ENCODE measurements around the gene RNASE1. TPM values are rescaled to one million over a fixed set of nuclear protein-coding genes. Genes with fewer than 3 reads are reported as not detected.

RNASE1 gene
- total and polyA plus RNA-seq, 2 donors (not counting 1 experiment from before 2014, with no cell fraction given) = 0.25 to 0.81 TPM

DNA sequence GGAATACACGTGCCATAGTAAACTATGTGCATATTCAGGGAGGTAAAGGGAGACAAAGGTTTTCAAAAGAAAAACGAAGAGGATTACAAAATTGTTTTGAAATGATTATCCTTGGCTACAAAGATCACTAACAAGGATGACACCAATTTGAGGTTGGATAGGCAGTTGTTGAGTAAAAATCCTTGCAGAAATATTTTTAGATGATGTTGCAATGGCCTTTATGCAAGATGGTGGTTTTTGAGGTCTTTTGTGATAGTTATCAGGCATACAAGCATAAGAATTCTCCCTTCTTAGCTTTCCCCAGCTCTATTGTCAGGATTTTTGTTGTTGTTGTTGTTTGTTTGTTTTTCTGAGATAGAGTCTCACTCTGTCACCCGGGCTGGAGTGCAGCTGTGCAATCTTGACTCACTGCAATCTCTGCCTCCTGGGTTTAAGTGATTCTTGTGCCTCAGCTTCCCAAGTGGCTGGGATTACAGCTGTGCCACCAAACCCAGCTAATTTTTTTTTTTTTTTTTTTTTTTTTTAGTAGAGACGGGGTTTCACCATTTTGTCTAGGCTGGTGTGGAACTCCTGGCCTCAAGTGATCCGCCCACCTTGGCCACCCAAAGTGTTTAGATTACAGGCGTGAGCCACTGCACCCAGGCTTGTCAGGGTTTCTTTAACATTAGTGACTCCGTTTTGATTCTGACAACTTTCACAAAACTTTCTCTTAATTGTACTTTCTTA is 7.8 kb downstream of the RNASE1 start:
- Mint-ChIP-seq H3K27ac (no peak overlapping the region), H3K4me1 (peaks cover 32% of the 10 kb centered on the region), H3K4me3 (no peak overlapping the region), H3K27me3 (no peaks in the 10 kb centered on the region), H3K9me3 (ENCODE audit: insufficient read depth) (no peaks in the 10 kb centered on the region)
- intact Hi-C loops (cut with micrococcal nuclease) = no loop called here
- no peaks in the 10 kb centered on the region for H4K20me1 ChIP-seq (ENCODE audit: control insufficient read depth, insufficient read depth, low read length, poor library complexity, severe bottlenecking)
- 92% methylated on average over 4 of the region's 7 CpGs for WGBS (ENCODE audit: insufficient coverage)
- DNase-seq (no peak), ATAC-seq (ENCODE audit: low read depth) (no peak)
- no peak overlapping the region for H2AFZ ChIP-seq (ENCODE audit: insufficient read depth, low read depth, low read length, poor library complexity, severe bottlenecking)
- peaks cover 27 to 29% of the 10 kb centered on the region in 2 donors for H3K4me1 ChIP-seq (ENCODE audit: control insufficient read depth in 2 of 2, insufficient read depth in 2 of 2, low read length in 2 of 2)
- no peak overlapping the region for H3K27ac ChIP-seq (ENCODE audit: low read length in 2 of 2)
- ChIA-PET POLR2A (no interaction called here), CTCF (interaction anchor here (1.0 kb wide), 1 partner anchor 14 kb away, joined by 3 read pairs; the partner anchor contains the start of gene RNASE6)
- H3K79me2 ChIP-seq (ENCODE audit: control insufficient read depth, insufficient read depth, low read length) = peaks cover 37% of the 10 kb centered on the region
- H3K9ac ChIP-seq (ENCODE audit: low read length) = no peak overlapping the region
- H3K4me3 ChIP-seq (ENCODE audit: control extremely low read depth in 1 of 5, extremely low read depth in 1 of 5, insufficient read depth in 1 of 5, low read depth in 2 of 5, low read length in 4 of 5) = no peak overlapping the region
- H3K27me3 ChIP-seq (replicated peaks in 1 of 4; ENCODE audit: control extremely low read depth in 1 of 4, control insufficient read depth in 3 of 4, insufficient read depth in 4 of 4, low read length in 3 of 4) = no peaks in the 10 kb centered on the region
- H3K9me3 ChIP-seq (ENCODE audit: control extremely low read depth in 1 of 3, control insufficient read depth in 2 of 3, insufficient read depth in 1 of 3, low read length in 2 of 3) = no peaks in the 10 kb centered on the region
- H3K4me2 ChIP-seq (replicated peaks; ENCODE audit: low read depth, low read length, poor library complexity, severe bottlenecking) = no peak overlapping the region
- H3K36me3 ChIP-seq (replicated peaks in 1 of 2; ENCODE audit: control extremely low read depth in 1 of 2, control insufficient read depth in 1 of 2, extremely low read depth in 1 of 2, insufficient read depth in 2 of 2, low read length in 1 of 2) = no peaks in the 10 kb centered on the region
- TF ChIP-seq, protein P1, sequence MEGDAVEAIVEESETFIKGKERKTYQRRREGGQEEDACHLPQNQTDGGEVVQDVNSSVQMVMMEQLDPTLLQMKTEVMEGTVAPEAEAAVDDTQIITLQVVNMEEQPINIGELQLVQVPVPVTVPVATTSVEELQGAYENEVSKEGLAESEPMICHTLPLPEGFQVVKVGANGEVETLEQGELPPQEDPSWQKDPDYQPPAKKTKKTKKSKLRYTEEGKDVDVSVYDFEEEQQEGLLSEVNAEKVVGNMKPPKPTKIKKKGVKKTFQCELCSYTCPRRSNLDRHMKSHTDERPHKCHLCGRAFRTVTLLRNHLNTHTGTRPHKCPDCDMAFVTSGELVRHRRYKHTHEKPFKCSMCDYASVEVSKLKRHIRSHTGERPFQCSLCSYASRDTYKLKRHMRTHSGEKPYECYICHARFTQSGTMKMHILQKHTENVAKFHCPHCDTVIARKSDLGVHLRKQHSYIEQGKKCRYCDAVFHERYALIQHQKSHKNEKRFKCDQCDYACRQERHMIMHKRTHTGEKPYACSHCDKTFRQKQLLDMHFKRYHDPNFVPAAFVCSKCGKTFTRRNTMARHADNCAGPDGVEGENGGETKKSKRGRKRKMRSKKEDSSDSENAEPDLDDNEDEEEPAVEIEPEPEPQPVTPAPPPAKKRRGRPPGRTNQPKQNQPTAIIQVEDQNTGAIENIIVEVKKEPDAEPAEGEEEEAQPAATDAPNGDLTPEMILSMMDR (IDR thresholded peaks at IDR 0.05) = no peak
- no peak for TF ChIP-seq EZH2 (IDR thresholded peaks at IDR 0.05; ENCODE audit: borderline replicate concordance, insufficient read depth, low read depth, low read length, poor library complexity, severe bottlenecking)

- WGBS (ENCODE audit: insufficient coverage) = no CpG with 5 or more reads among the region's 4 CpGs
- H3K9me3 Mint-ChIP-seq (ENCODE audit: insufficient read depth) = no peaks in the 10 kb centered on the region
- H3K27me3 Mint-ChIP-seq = no peaks in the 10 kb centered on the region
- intact Hi-C loops (cut with micrococcal nuclease) = no loop called here
- Histone ChIP-seq H3K36me3 (replicated peaks in 1 of 2; ENCODE audit: control extremely low read depth in 1 of 2, control insufficient read depth in 1 of 2, extremely low read depth in 1 of 2, insufficient read depth in 2 of 2, low read length in 1 of 2) (no peaks in the 10 kb centered on the region), H3K27ac (ENCODE audit: low read length in 2 of 2) (no peak overlapping the region), H3K4me1 (ENCODE audit: control insufficient read depth in 2 of 2, insufficient read depth in 2 of 2, low read length in 2 of 2) (peaks cover 5 to 9% of the 10 kb centered on the region in 2 donors), H3K27me3 (replicated peaks in 1 of 4; ENCODE audit: control extremely low read depth in 1 of 4, control insufficient read depth in 3 of 4, insufficient read depth in 4 of 4, low read length in 3 of 4) (no peaks in the 10 kb centered on the region), H3K4me3 (ENCODE audit: control extremely low read depth in 1 of 5, extremely low read depth in 1 of 5, insufficient read depth in 1 of 5, low read depth in 2 of 5, low read length in 4 of 5) (no peak overlapping the region), H3K4me2 (replicated peaks; ENCODE audit: low read depth, low read length, poor library complexity, severe bottlenecking) (no peak overlapping the region), H2AFZ (ENCODE audit: insufficient read depth, low read depth, low read length, poor library complexity, severe bottlenecking) (no peak overlapping the region), H4K20me1 (ENCODE audit: control insufficient read depth, insufficient read depth, low read length, poor library complexity, severe bottlenecking) (no peaks in the 10 kb centered on the region), H3K79me2 (ENCODE audit: control insufficient read depth, insufficient read depth, low read length) (peaks cover 59% of the 10 kb centered on the region), H3K9ac (ENCODE audit: low read length) (no peak overlapping the region), H3K9me3 (ENCODE audit: control extremely low read depth in 1 of 3, control insufficient read depth in 2 of 3, insufficient read depth in 1 of 3, low read length in 2 of 3) (no peaks in the 10 kb centered on the region)
- ChIA-PET POLR2A (no interaction called here), CTCF (no interaction called here)
- no peak overlapping the region for H3K4me3 Mint-ChIP-seq
- H3K27ac Mint-ChIP-seq = no peak overlapping the region
- peaks cover 25% of the 10 kb centered on the region for H3K4me1 Mint-ChIP-seq
- DNase-seq (no peak), ATAC-seq (ENCODE audit: low read depth) (no peak)
- no peak for TF ChIP-seq EZH2 (IDR thresholded peaks at IDR 0.05; ENCODE audit: borderline replicate concordance, insufficient read depth, low read depth, low read length, poor library complexity, severe bottlenecking)
- TF ChIP-seq, protein P1 (IDR thresholded peaks at IDR 0.05) = no peak
Observed at GRCh38 chr14:20792556-20792955, 10.1 kb downstream of the RNASE1 start.

Data from B cell (primary cell).